ENCODE data around the gene KCNJ13.

The KCNJ13 gene

GRCh38 chr2:232776435-232776834 lies at the start of gene KCNJ13:
TSS of gene KCNJ13 (minus strand) at chr2:232776565. CDS start at chr2:232771362, 5,203 bp downstream.
- H3K4me3 ChIP-seq (ENCODE audit: low read length), result no peak within 1 kb of the TSS
- no peaks in the 10 kb centered on the region for H3K9me3 ChIP-seq (ENCODE audit: control insufficient read depth, low read depth, low read length)
- H3K27me3 ChIP-seq (ENCODE audit: control insufficient read depth, insufficient read depth, low read length), result no peaks in the 10 kb centered on the region
- peaks cover 6% of the 10 kb centered on the region for H3K4me1 ChIP-seq (ENCODE audit: control insufficient read depth, low read depth, low read length)
- H3K9ac ChIP-seq (ENCODE audit: low read length), result no peak within 1 kb of the TSS
- peaks cover 3% of the 10 kb centered on the region for H3K36me3 ChIP-seq (ENCODE audit: control insufficient read depth, low read depth, low read length)
- no peak within 1 kb of the TSS for H3K27ac ChIP-seq (ENCODE audit: low read length)

- Histone ChIP-seq H3K4me3 (ENCODE audit: low read length) (no peak overlapping the region), H3K4me1 (ENCODE audit: control insufficient read depth, low read depth, low read length) (peaks cover 4% of the 10 kb centered on the region), H3K9ac (ENCODE audit: low read length) (no peak overlapping the region), H3K36me3 (ENCODE audit: control insufficient read depth, low read depth, low read length) (peaks cover 53% of the 10 kb centered on the region), H3K27ac (ENCODE audit: low read length) (no peak overlapping the region), H3K9me3 (ENCODE audit: control insufficient read depth, low read depth, low read length) (no peaks in the 10 kb centered on the region), H3K27me3 (ENCODE audit: control insufficient read depth, insufficient read depth, low read length) (no peaks in the 10 kb centered on the region)
Observed at GRCh38 chr2:232817756-232818155, 41.4 kb upstream of the KCNJ13 start.

- peaks cover 61% of the 10 kb centered on the region for H3K36me3 ChIP-seq (ENCODE audit: control insufficient read depth, low read depth, low read length)
- no peak overlapping the region for H3K27ac ChIP-seq (ENCODE audit: low read length)
- no peaks in the 10 kb centered on the region for H3K27me3 ChIP-seq (ENCODE audit: control insufficient read depth, insufficient read depth, low read length)
- no peaks in the 10 kb centered on the region for H3K9me3 ChIP-seq (ENCODE audit: control insufficient read depth, low read depth, low read length)
- no peak overlapping the region for H3K4me3 ChIP-seq (ENCODE audit: low read length)
- H3K9ac ChIP-seq (ENCODE audit: low read length), result no peak overlapping the region
- peaks cover 4% of the 10 kb centered on the region for H3K4me1 ChIP-seq (ENCODE audit: control insufficient read depth, low read depth, low read length)
Observed at GRCh38 chr2:232816657-232817056, 40.3 kb upstream of the KCNJ13 start.

- Histone ChIP-seq H3K9ac (ENCODE audit: low read length) (no peak overlapping the region), H3K27ac (ENCODE audit: low read length) (no peak overlapping the region), H3K4me3 (ENCODE audit: low read length) (no peak overlapping the region), H3K9me3 (ENCODE audit: control insufficient read depth, low read depth, low read length) (no peaks in the 10 kb centered on the region), H3K27me3 (ENCODE audit: control insufficient read depth, insufficient read depth, low read length) (no peaks in the 10 kb centered on the region), H3K36me3 (ENCODE audit: control insufficient read depth, low read depth, low read length) (peaks cover 59% of the 10 kb centered on the region), H3K4me1 (ENCODE audit: control insufficient read depth, low read depth, low read length) (peaks cover 4% of the 10 kb centered on the region)
Observed at GRCh38 chr2:232815569-232815968, 39.2 kb upstream of the KCNJ13 start.

- no peak overlapping the region for H3K9ac ChIP-seq (ENCODE audit: low read length)
- H3K36me3 ChIP-seq (ENCODE audit: control insufficient read depth, low read depth, low read length), result peaks cover 64% of the 10 kb centered on the region
- no peaks in the 10 kb centered on the region for H3K4me1 ChIP-seq (ENCODE audit: control insufficient read depth, low read depth, low read length)
- no peak overlapping the region for H3K27ac ChIP-seq (ENCODE audit: low read length)
- no peak overlapping the region for H3K4me3 ChIP-seq (ENCODE audit: low read length)
- no peaks in the 10 kb centered on the region for H3K9me3 ChIP-seq (ENCODE audit: control insufficient read depth, low read depth, low read length)
- no peaks in the 10 kb centered on the region for H3K27me3 ChIP-seq (ENCODE audit: control insufficient read depth, insufficient read depth, low read length)
Observed at GRCh38 chr2:232810444-232810843, 34.1 kb upstream of the KCNJ13 start.

- H3K9me3 ChIP-seq (ENCODE audit: control insufficient read depth, low read depth, low read length), result no peaks in the 10 kb centered on the region
- no peaks in the 10 kb centered on the region for H3K27me3 ChIP-seq (ENCODE audit: control insufficient read depth, insufficient read depth, low read length)
- no peak overlapping the region for H3K4me3 ChIP-seq (ENCODE audit: low read length)
- H3K27ac ChIP-seq (ENCODE audit: low read length), result no peak overlapping the region
- no peaks in the 10 kb centered on the region for H3K4me1 ChIP-seq (ENCODE audit: control insufficient read depth, low read depth, low read length)
- peaks cover 55% of the 10 kb centered on the region for H3K36me3 ChIP-seq (ENCODE audit: control insufficient read depth, low read depth, low read length)
- no peak overlapping the region for H3K9ac ChIP-seq (ENCODE audit: low read length)
Observed at GRCh38 chr2:232809349-232810124, 33.2 kb upstream of the KCNJ13 start.

- Histone ChIP-seq H3K9ac (ENCODE audit: low read length) (no peak overlapping the region), H3K27me3 (ENCODE audit: control insufficient read depth, insufficient read depth, low read length) (no peaks in the 10 kb centered on the region), H3K4me3 (ENCODE audit: low read length) (no peak overlapping the region), H3K4me1 (ENCODE audit: control insufficient read depth, low read depth, low read length) (peaks cover 5% of the 10 kb centered on the region), H3K9me3 (ENCODE audit: control insufficient read depth, low read depth, low read length) (no peaks in the 10 kb centered on the region), H3K36me3 (ENCODE audit: control insufficient read depth, low read depth, low read length) (peaks cover 17% of the 10 kb centered on the region), H3K27ac (ENCODE audit: low read length) (no peak overlapping the region)
Observed at GRCh38 chr2:232802091-232802490, 25.7 kb upstream of the KCNJ13 start.

GRCh38 chr2:232800166-232800565 lies 23.8 kb upstream of the KCNJ13 start:
- Histone ChIP-seq H3K9ac (ENCODE audit: low read length) (no peak overlapping the region), H3K36me3 (ENCODE audit: control insufficient read depth, low read depth, low read length) (peaks cover 26% of the 10 kb centered on the region), H3K27me3 (ENCODE audit: control insufficient read depth, insufficient read depth, low read length) (no peaks in the 10 kb centered on the region), H3K4me3 (ENCODE audit: low read length) (no peak overlapping the region), H3K9me3 (ENCODE audit: control insufficient read depth, low read depth, low read length) (no peaks in the 10 kb centered on the region), H3K4me1 (ENCODE audit: control insufficient read depth, low read depth, low read length) (peaks cover 5% of the 10 kb centered on the region), H3K27ac (ENCODE audit: low read length) (no peak overlapping the region)

GRCh38 chr2:232798187-232798586 lies 21.8 kb upstream of the KCNJ13 start:
- H3K9me3 ChIP-seq (ENCODE audit: control insufficient read depth, low read depth, low read length), result no peaks in the 10 kb centered on the region
- H3K4me1 ChIP-seq (ENCODE audit: control insufficient read depth, low read depth, low read length), result peaks cover 5% of the 10 kb centered on the region
- no peaks in the 10 kb centered on the region for H3K27me3 ChIP-seq (ENCODE audit: control insufficient read depth, insufficient read depth, low read length)
- no peak overlapping the region for H3K9ac ChIP-seq (ENCODE audit: low read length)
- no peak overlapping the region for H3K27ac ChIP-seq (ENCODE audit: low read length)
- no peak overlapping the region for H3K4me3 ChIP-seq (ENCODE audit: low read length)
- peaks cover 46% of the 10 kb centered on the region for H3K36me3 ChIP-seq (ENCODE audit: control insufficient read depth, low read depth, low read length)

- H3K36me3 ChIP-seq (ENCODE audit: control insufficient read depth, low read depth, low read length), result peaks cover 68% of the 10 kb centered on the region
- peaks cover 5% of the 10 kb centered on the region for H3K4me1 ChIP-seq (ENCODE audit: control insufficient read depth, low read depth, low read length)
- no peak overlapping the region for H3K9ac ChIP-seq (ENCODE audit: low read length)
- no peaks in the 10 kb centered on the region for H3K9me3 ChIP-seq (ENCODE audit: control insufficient read depth, low read depth, low read length)
- no peak overlapping the region for H3K4me3 ChIP-seq (ENCODE audit: low read length)
- H3K27me3 ChIP-seq (ENCODE audit: control insufficient read depth, insufficient read depth, low read length), result no peaks in the 10 kb centered on the region
- H3K27ac ChIP-seq (ENCODE audit: low read length), result no peak overlapping the region
Observed at GRCh38 chr2:232795920-232796319, 19.6 kb upstream of the KCNJ13 start.

GRCh38 chr2:232794981-232795380 lies 18.6 kb upstream of the KCNJ13 start:
- H3K4me3 ChIP-seq (ENCODE audit: low read length), result no peak overlapping the region
- H3K27me3 ChIP-seq (ENCODE audit: control insufficient read depth, insufficient read depth, low read length), result no peaks in the 10 kb centered on the region
- no peak overlapping the region for H3K9ac ChIP-seq (ENCODE audit: low read length)
- H3K27ac ChIP-seq (ENCODE audit: low read length), result no peak overlapping the region
- no peaks in the 10 kb centered on the region for H3K9me3 ChIP-seq (ENCODE audit: control insufficient read depth, low read depth, low read length)
- H3K4me1 ChIP-seq (ENCODE audit: control insufficient read depth, low read depth, low read length), result peaks cover 5% of the 10 kb centered on the region
- peaks cover 76% of the 10 kb centered on the region for H3K36me3 ChIP-seq (ENCODE audit: control insufficient read depth, low read depth, low read length)

GRCh38 chr2:232793271-232793670 lies 16.9 kb upstream of the KCNJ13 start:
- Histone ChIP-seq H3K9me3 (ENCODE audit: control insufficient read depth, low read depth, low read length) (no peaks in the 10 kb centered on the region), H3K4me3 (ENCODE audit: low read length) (no peak overlapping the region), H3K27me3 (ENCODE audit: control insufficient read depth, insufficient read depth, low read length) (no peaks in the 10 kb centered on the region), H3K4me1 (ENCODE audit: control insufficient read depth, low read depth, low read length) (no peaks in the 10 kb centered on the region), H3K27ac (ENCODE audit: low read length) (no peak overlapping the region), H3K9ac (ENCODE audit: low read length) (no peak overlapping the region), H3K36me3 (ENCODE audit: control insufficient read depth, low read depth, low read length) (peaks cover 80% of the 10 kb centered on the region)
